Fibroblast of mammary gland (primary cell): ENCODE results near the gene FAM131B.
"Not testable (repeated sequence)": the region's sequence is repeated elsewhere in the genome, so short reads cannot be mapped to it uniquely, and the experiment has no call there.

ENCODE experiments used
- DNase-seq: peaks from one replicate; pipeline ENCODE4 v3.0.0-alpha.2; 2010; ENCODE audit warnings: low read depth
- H3K4me3 ChIP-seq: 2 replicates; pipeline ENCODE4 v1.5.1; 2011; ENCODE audit warnings: low read depth, mild to moderate bottlenecking, low read length, moderate library complexity; ENCODE audit not compliant: control insufficient read depth
- CTCF ChIP-seq: conservative IDR thresholded peaks from 2 replicates; pipeline ENCODE4 v1.5.1; 2011; ENCODE audit warnings: low read depth, low read length, inconsistent platforms; ENCODE audit not compliant: control insufficient read depth, insufficient read depth

Gene FAM131B

GRCh38 chr7:143394068-143394467 lies 31.6 kb upstream of the FAM131B start:
- TF ChIP-seq CTCF, result no peak
- no peak for DNase-seq
- no peak overlapping the region for H3K4me3 ChIP-seq

- no peak for TF ChIP-seq CTCF
- peak; percentile 62 for DNase-seq
- no peak overlapping the region for H3K4me3 ChIP-seq
Measured at GRCh38 chr7:143393267-143394041, 30.9 kb upstream of the FAM131B start.

DNA sequence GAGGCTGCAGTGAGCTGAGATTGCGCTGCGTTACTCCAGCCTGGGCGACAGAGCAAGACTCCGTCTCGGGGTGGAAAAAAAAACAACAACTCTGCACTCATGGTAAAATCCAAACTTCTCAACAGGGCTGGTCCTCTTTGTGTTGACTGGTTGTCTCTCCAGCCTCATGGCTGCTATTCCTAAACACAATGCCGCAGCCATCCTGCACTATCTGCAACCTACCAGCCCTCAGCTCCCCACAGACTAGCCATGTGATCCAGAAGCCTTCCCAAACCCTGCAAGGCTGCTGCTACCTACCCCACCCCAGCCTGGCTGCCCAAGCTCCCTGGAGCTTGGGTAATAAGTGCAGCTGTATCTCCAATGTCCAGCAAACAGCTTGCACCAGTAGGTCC lies 30.4 kb upstream of the FAM131B start:
- peak; percentile 30 for DNase-seq
- H3K4me3 ChIP-seq, result no peak overlapping the region
- TF ChIP-seq CTCF, result no peak

DNA sequence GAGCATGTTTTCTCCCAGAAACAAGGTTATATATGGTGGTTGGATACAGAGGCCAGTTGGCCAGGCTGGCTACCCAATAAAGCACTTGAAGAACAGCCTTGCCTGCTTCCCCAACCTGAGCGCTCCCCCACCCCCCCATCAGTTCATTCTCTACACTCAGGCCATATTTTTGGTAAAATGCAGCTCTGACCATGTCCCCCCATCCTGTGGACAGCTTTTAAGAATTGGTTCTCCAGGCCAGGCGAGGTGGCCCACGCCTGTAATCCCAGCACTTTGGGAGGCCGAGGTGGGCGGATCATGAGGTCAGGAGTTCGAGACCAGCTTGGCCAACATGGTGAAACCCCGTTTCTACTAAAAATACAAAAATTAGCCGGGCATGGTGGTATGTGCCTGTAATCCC lies 29.9 kb upstream of the FAM131B start:
- DNase-seq, H3K4me3 ChIP-seq: not testable (repeated sequence)

DNA sequence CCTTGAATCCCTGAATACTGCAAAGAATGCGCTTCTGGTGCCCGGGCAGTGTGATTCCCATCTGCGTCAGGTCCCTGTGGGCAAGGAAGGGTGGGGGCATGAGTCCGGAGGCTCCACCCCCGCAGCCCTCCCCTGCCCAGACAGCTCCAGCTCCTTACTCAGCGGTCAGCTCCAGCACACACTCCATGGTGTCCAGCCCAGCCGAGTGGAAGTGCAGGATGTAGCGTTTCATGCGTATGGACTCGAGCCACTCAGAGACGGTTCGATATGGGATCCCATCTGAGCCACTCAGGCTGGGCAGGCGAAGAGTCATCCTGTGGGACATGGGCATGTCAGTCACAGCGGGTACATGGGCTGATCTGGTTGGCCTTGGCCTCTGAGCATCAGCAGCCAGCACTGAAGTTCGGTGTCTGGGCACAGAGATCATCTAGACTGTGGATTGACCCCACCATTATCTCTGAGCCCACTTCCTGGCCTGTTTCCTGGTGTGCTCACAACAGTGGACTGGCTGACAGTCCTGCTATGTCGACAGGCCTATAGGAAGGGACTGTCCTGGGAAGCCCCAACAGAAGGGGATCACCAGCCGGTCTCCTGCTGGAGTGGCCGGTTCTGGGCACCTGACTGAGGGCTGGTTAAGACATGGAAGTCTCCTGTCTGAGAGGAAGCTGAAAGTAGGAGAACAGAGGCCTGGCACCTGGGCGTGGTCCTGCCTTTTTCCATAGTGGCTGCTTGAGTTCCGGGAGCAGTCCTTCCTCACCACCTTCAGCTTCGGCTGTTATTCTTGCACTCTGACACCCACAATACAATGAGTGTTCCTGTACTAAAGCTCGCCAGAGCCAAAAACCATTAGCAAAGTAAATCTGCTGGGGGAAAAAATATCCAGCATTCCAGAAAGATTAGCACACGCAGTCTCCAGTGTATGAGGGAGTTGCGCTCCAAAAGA lies 29.2 kb upstream of the FAM131B start:
- H3K4me3 ChIP-seq, result no peak overlapping the region
- TF ChIP-seq CTCF, result no peak
- DNase-seq, result peak; percentile 94

DNA sequence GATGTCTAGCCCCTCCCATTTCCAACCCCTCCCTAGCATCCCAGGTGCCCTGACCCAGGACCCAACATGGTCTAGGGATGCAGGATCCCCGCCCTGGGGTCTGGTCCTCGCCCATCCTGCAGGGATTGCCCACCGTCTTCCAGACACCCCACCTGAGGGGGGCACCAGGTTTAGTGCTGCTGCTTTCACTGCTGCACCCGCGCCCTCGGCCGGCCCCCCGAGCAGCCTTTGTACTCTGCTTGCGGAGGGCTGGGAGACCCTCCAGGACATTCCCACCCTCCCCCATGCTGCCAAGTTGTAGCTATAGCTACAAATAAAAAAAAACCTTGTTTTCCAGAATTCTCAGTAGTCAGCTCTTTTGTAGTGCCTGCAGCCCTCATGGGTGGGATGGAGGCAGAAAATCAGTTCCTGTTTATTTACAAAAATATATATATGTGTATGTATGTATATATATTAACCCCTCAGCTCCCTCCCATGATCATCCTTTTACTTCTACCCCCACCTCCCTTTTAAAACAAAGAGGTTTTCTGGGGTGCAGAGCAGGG lies 28.3 kb upstream of the FAM131B start:
- no peak for TF ChIP-seq CTCF
- no peak for DNase-seq
- no peak overlapping the region for H3K4me3 ChIP-seq
